CD4-positive, alpha-beta T cell (primary cell): ENCODE results near the gene ROBO2. TPM values are rescaled to one million over a fixed set of nuclear protein-coding genes. Genes with fewer than 3 reads are reported as not detected.

ENCODE experiments used
- ATAC-seq: fragments of 200-7000 bp; cut with Tn5 transposase; one replicate; pipeline ENCODE4 v1.10.0; 2022; ENCODE audit warnings: mild to moderate bottlenecking; ENCODE audit not compliant: poor library complexity
- CTCF ChIA-PET: fragments of 350-600 bp; sonication (Branson Sonifier 250); formaldehyde crosslinking; loops from one replicate; lab custom pipeline; 2021; ENCODE audit warnings: antibody characterized with exemption, inconsistent platforms; lab: Charles Lee
- POLR2A ChIA-PET: fragments of 350-600 bp; sonication (Branson Sonifier 250); formaldehyde crosslinking; loops from one replicate; lab custom pipeline; 2021; ENCODE audit warnings: antibody characterized with exemption, inconsistent platforms; lab: Charles Lee
- DNase-seq, 14 experiments: peaks; one replicate each; pipeline ENCODE4 v3.0.0-alpha.2; 2013 to 2020; ENCODE audit warnings: mixed read lengths in 2 of 14
- H3K27ac ChIP-seq, 2 donors: one replicate each; pipeline versions ENCODE4 v1.5.1 to v1.7.0; 2013; ENCODE audit warnings: low read length in 2 of 2, low read depth in 1 of 2, mild to moderate bottlenecking in 1 of 2
- H3K27me3 ChIP-seq, 2 experiments: 1 replicate in 1 of 2; 2 replicates in 1 of 2; pipeline versions ENCODE4 v1.6.1 to v1.7.0; 2013; ENCODE audit warnings: low read length in 2 of 2, control low read depth in 1 of 2, mild to moderate bottlenecking in 1 of 2, moderate library complexity in 1 of 2; ENCODE audit not compliant: insufficient read depth in 2 of 2, control insufficient read depth in 1 of 2
- H3K36me3 ChIP-seq: one replicate; pipeline ENCODE4 v1.6.1; 2013; ENCODE audit warnings: low read length, control low read depth; ENCODE audit not compliant: insufficient read depth
- H3K4me1 ChIP-seq: one replicate; pipeline ENCODE4 v1.6.1; 2013; ENCODE audit warnings: low read length, control low read depth; ENCODE audit not compliant: insufficient read depth
- H3K4me3 ChIP-seq: one replicate; pipeline ENCODE4 v1.5.1; 2013; ENCODE audit warnings: mild to moderate bottlenecking, low read length, moderate library complexity
- H3K9me3 ChIP-seq, 2 experiments: 1 replicate in 1 of 2; 2 replicates in 1 of 2; pipeline versions ENCODE4 v1.6.1 to v1.7.0; 2013; ENCODE audit warnings: low read length in 2 of 2, mild to moderate bottlenecking in 2 of 2, control low read depth in 1 of 2, moderate library complexity in 1 of 2; ENCODE audit not compliant: control insufficient read depth in 1 of 2, insufficient read depth in 1 of 2
- H3K27ac Mint-ChIP-seq: one replicate; pipeline ENCODE4 v1.8.0; 2020; ENCODE audit warnings: mixed read lengths
- H3K27me3 Mint-ChIP-seq: one replicate; pipeline ENCODE4 v1.8.0; 2021; ENCODE audit warnings: mixed read lengths
- H3K36me3 Mint-ChIP-seq: one replicate; pipeline ENCODE4 v1.8.0; 2021; ENCODE audit warnings: low read depth, mixed read lengths
- H3K4me1 Mint-ChIP-seq: one replicate; pipeline ENCODE4 v1.8.0; 2021; ENCODE audit warnings: low read depth, mixed read lengths
- H3K4me3 Mint-ChIP-seq: one replicate; pipeline ENCODE4 v1.8.0; 2020; ENCODE audit warnings: mild to moderate bottlenecking, mixed read lengths
- H3K9me3 Mint-ChIP-seq: one replicate; pipeline ENCODE4 v1.8.0; 2020; ENCODE audit warnings: mixed read lengths
- intact Hi-C, 2 experiments: fragments of 100-400 bp; cut with DNase I in 1 of 2; cut with micrococcal nuclease in 1 of 2; formaldehyde crosslinking; loops; one replicate each; pipeline versions ENCODE4 v1.15.1 to v1.9.0; 2023 to 2025; cut with DNase I, micrococcal nuclease
- total RNA-seq, 174 experiments: library from RNA in 2 of 174; stranded (reverse) in 2 of 174; gene quantifications; one replicate each; pipeline ENCODE4 v1.2.3 and lab custom pipeline; 2021 to 2026
- TF ChIP-seq, protein P1 (sequence below): fragments of 200-600 bp; IDR thresholded peaks from one replicate; pipeline ENCODE4 v1.8.0; 2022; ENCODE audit warnings: antibody characterized with exemption, mild to moderate bottlenecking

The ROBO2 gene
- total RNA-seq, 2 experiments from 2014 or later: not detected

DNA sequence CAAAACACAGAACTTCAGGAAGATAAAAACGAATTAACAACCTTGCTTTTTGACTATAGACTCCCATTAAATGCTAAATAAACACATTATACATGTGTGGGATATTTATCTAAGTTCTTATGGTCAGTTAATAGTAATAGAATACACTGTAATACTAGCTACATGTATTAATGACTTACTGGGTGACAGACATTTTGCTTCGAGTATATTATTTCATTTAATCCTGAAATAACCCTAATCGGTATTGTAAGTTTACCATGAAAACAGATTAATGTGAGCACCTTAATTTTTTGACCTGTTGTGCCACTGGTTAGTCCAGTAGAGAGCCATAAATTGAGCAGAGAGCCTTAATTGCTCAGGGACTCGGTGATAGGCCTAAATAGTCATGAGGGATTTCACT is 151.1 kb downstream of the ROBO2 start:
- TF ChIP-seq, protein P1, sequence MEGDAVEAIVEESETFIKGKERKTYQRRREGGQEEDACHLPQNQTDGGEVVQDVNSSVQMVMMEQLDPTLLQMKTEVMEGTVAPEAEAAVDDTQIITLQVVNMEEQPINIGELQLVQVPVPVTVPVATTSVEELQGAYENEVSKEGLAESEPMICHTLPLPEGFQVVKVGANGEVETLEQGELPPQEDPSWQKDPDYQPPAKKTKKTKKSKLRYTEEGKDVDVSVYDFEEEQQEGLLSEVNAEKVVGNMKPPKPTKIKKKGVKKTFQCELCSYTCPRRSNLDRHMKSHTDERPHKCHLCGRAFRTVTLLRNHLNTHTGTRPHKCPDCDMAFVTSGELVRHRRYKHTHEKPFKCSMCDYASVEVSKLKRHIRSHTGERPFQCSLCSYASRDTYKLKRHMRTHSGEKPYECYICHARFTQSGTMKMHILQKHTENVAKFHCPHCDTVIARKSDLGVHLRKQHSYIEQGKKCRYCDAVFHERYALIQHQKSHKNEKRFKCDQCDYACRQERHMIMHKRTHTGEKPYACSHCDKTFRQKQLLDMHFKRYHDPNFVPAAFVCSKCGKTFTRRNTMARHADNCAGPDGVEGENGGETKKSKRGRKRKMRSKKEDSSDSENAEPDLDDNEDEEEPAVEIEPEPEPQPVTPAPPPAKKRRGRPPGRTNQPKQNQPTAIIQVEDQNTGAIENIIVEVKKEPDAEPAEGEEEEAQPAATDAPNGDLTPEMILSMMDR: no peak
- no peaks in the 10 kb centered on the region for H3K9me3 ChIP-seq
- H3K36me3 ChIP-seq: no peaks in the 10 kb centered on the region
- H3K9me3 Mint-ChIP-seq: peaks cover 3% of the 10 kb centered on the region
- no peak overlapping the region for H3K4me3 ChIP-seq
- H3K4me1 ChIP-seq: no peaks in the 10 kb centered on the region
- H3K27me3 Mint-ChIP-seq: no peaks in the 10 kb centered on the region
- no peak overlapping the region for H3K27ac ChIP-seq
- ChIA-PET POLR2A (no interaction called here), CTCF (no interaction called here)
- DNase-seq (no peak), ATAC-seq (no peak)
- H3K4me3 Mint-ChIP-seq: no peak overlapping the region
- intact Hi-C loops: no loop called here
- H3K36me3 Mint-ChIP-seq: no peaks in the 10 kb centered on the region
- no peak overlapping the region for H3K27ac Mint-ChIP-seq
- H3K4me1 Mint-ChIP-seq: no peaks in the 10 kb centered on the region
- H3K27me3 ChIP-seq: no peaks in the 10 kb centered on the region

- Mint-ChIP-seq H3K4me1 (no peaks in the 10 kb centered on the region), H3K9me3 (peaks cover 3% of the 10 kb centered on the region), H3K27ac (no peak overlapping the region), H3K4me3 (no peak overlapping the region), H3K27me3 (no peaks in the 10 kb centered on the region), H3K36me3 (no peaks in the 10 kb centered on the region)
- ATAC-seq (no peak), DNase-seq (no peak)
- H3K9me3 ChIP-seq: no peaks in the 10 kb centered on the region
- no peak overlapping the region for H3K27ac ChIP-seq
- no peak overlapping the region for H3K4me3 ChIP-seq
- no peaks in the 10 kb centered on the region for H3K4me1 ChIP-seq
- POLR2A ChIA-PET: no interaction called here
- no peaks in the 10 kb centered on the region for H3K27me3 ChIP-seq
- H3K36me3 ChIP-seq: no peaks in the 10 kb centered on the region
- CTCF ChIA-PET: no interaction called here
- intact Hi-C loops: no loop called here
- TF ChIP-seq, protein P1: no peak
Observed at GRCh38 chr3:77191640-77192039, 151.7 kb downstream of the ROBO2 start.

- ChIA-PET CTCF (no interaction called here), POLR2A (no interaction called here)
- Histone ChIP-seq H3K4me3 (no peak overlapping the region), H3K27me3 (no peaks in the 10 kb centered on the region), H3K4me1 (no peaks in the 10 kb centered on the region), H3K9me3 (peaks cover 0 to 8% of the 10 kb centered on the region in 2 experiments), H3K36me3 (no peaks in the 10 kb centered on the region), H3K27ac (no peak overlapping the region)
- ATAC-seq (no peak), DNase-seq (no peak)
- intact Hi-C loops: no loop called here
- Mint-ChIP-seq H3K27ac (no peak overlapping the region), H3K4me3 (no peak overlapping the region), H3K27me3 (no peaks in the 10 kb centered on the region), H3K36me3 (no peaks in the 10 kb centered on the region), H3K4me1 (no peaks in the 10 kb centered on the region), H3K9me3 (peaks cover 7% of the 10 kb centered on the region)
- TF ChIP-seq, protein P1: no peak
Observed at GRCh38 chr3:77195766-77196545, 156.1 kb downstream of the ROBO2 start.
